Measurements from ENCODE around the gene FRMD8.

GRCh38 chr11:65432686-65433582 lies 46.5 kb downstream of the FRMD8 start:
- TF ChIP-seq EZH2 (IDR thresholded peaks at IDR 0.05), result no peak
- no peak for TF ChIP-seq POLR2AphosphoS5 (IDR thresholded peaks at IDR 0.05; ENCODE audit: borderline replicate concordance, low read depth, low read length)

Measured in SK-N-MC (cell line).